WTC11 (cell line): ENCODE measurements around the gene FOXA3. TPM values are rescaled to one million over a fixed set of nuclear protein-coding genes. Genes with fewer than 3 reads are reported as not detected.

ENCODE experiments used
- ATAC-seq: fragments of 200-7000 bp; cut with Tn5 transposase; 2 replicates; pipeline ENCODE4 v1.10.0; 2021; ENCODE audit warnings: mild to moderate bottlenecking, moderate library complexity
- CTCF ChIA-PET: fragments of 300-600 bp; sonication (Branson Sonifier 250); formaldehyde crosslinking; loops from one replicate; lab custom pipeline; 2021; ENCODE audit warnings: antibody characterized with exemption; lab: Charles Lee
- POLR2A ChIA-PET: fragments of 350-600 bp; sonication (Branson Sonifier 250); formaldehyde crosslinking; loops from one replicate; lab custom pipeline; 2021; ENCODE audit warnings: antibody characterized with exemption; lab: Charles Lee
- DNase-seq: peaks from one replicate; pipeline ENCODE4 v3.0.0; 2021; ENCODE audit warnings: low spot score
- H3K27ac Mint-ChIP-seq: 2 replicates; pipeline ENCODE4 v1.8.0; 2021; ENCODE audit warnings: mixed read lengths
- H3K27me3 Mint-ChIP-seq: 2 replicates; pipeline ENCODE4 v1.8.0; 2021; ENCODE audit warnings: low read depth, mild to moderate bottlenecking, moderate library complexity, mixed read lengths
- H3K36me3 Mint-ChIP-seq: 2 replicates; pipeline ENCODE4 v1.8.0; 2021; ENCODE audit warnings: mixed read lengths
- H3K4me1 Mint-ChIP-seq: 2 replicates; pipeline ENCODE4 v1.8.0; 2022; ENCODE audit warnings: mixed read lengths
- H3K4me3 Mint-ChIP-seq: 2 replicates; pipeline ENCODE4 v1.8.0; 2021; ENCODE audit warnings: mild to moderate bottlenecking, moderate library complexity, mixed read lengths
- H3K9me3 Mint-ChIP-seq: 2 replicates; pipeline ENCODE4 v1.8.0; 2021; ENCODE audit warnings: mixed read lengths
- ARID4B ChIP-seq: sonication (generic); formaldehyde crosslinking; IDR thresholded peaks from 2 replicates; pipeline ENCODE4 v1.8.0; 2023; ENCODE audit warnings: missing genetic modification reagents, mild to moderate bottlenecking, borderline replicate concordance
- ESRRA ChIP-seq: sonication (generic); formaldehyde crosslinking; IDR thresholded peaks from 2 replicates; pipeline ENCODE4 v1.8.1; 2022; ENCODE audit warnings: mild to moderate bottlenecking, missing genetic modification reagents, borderline replicate concordance
- FOXJ3 ChIP-seq: sonication (generic); formaldehyde crosslinking; IDR thresholded peaks from 2 replicates; pipeline ENCODE4 v1.9.0; 2021; ENCODE audit warnings: missing genetic modification reagents, mild to moderate bottlenecking, borderline replicate concordance
- FOXK1 ChIP-seq: sonication (generic); formaldehyde crosslinking; IDR thresholded peaks from 2 replicates; pipeline ENCODE4 v1.8.0; 2022; ENCODE audit warnings: mild to moderate bottlenecking, moderate library complexity, missing genetic modification reagents
- FOXP1 ChIP-seq: sonication (generic); formaldehyde crosslinking; IDR thresholded peaks from 2 replicates; pipeline ENCODE4 v1.8.0; 2022; ENCODE audit warnings: missing genetic modification reagents, mild to moderate bottlenecking, moderate library complexity, borderline replicate concordance
- GABPB1 ChIP-seq: sonication (generic); formaldehyde crosslinking; IDR thresholded peaks from 2 replicates; pipeline ENCODE4 v1.8.1; 2023; ENCODE audit warnings: mild to moderate bottlenecking, missing genetic modification reagents
- GTF2I ChIP-seq: fragments of 250-450 bp; sonication (Bioruptor Pico); conservative IDR thresholded peaks from 2 replicates; pipeline ENCODE4 v1.4.0; 2021; ENCODE audit warnings: mild to moderate bottlenecking
- HMGA2 ChIP-seq: fragments of 250-450 bp; sonication (Bioruptor Pico); IDR thresholded peaks from 2 replicates; pipeline ENCODE4 v1.4.0; 2021; ENCODE audit warnings: mild to moderate bottlenecking, moderate library complexity
- KAT7 ChIP-seq: sonication (generic); formaldehyde crosslinking; IDR thresholded peaks from 2 replicates; pipeline ENCODE4 v1.8.1; 2023; ENCODE audit warnings: missing genetic modification reagents, mild to moderate bottlenecking, borderline replicate concordance
- NFE2L1 ChIP-seq: sonication (generic); formaldehyde crosslinking; IDR thresholded peaks from 2 replicates; pipeline ENCODE4 v1.8.1; 2023; ENCODE audit warnings: missing genetic modification reagents
- OVOL2 ChIP-seq: fragments of 250-450 bp; sonication (Bioruptor Pico); IDR thresholded peaks from 2 replicates; pipeline ENCODE4 v1.9.0; 2021; ENCODE audit warnings: mild to moderate bottlenecking, borderline replicate concordance
- PREB ChIP-seq: sonication (generic); formaldehyde crosslinking; IDR thresholded peaks from 2 replicates; pipeline ENCODE4 v1.8.1; 2022; ENCODE audit warnings: mild to moderate bottlenecking, missing genetic modification reagents, moderate library complexity, borderline replicate concordance
- ZNF219 ChIP-seq: sonication (generic); formaldehyde crosslinking; IDR thresholded peaks from 2 replicates; pipeline ENCODE4 v1.8.0; 2023; ENCODE audit warnings: missing genetic modification reagents, mild to moderate bottlenecking, borderline replicate concordance
- ZNF232 ChIP-seq: sonication (generic); formaldehyde crosslinking; IDR thresholded peaks from 2 replicates; pipeline ENCODE4 v1.8.0; 2022; ENCODE audit warnings: mild to moderate bottlenecking, missing genetic modification reagents
- ZNF416 ChIP-seq: fragments of 250-450 bp; sonication (Bioruptor Pico); IDR thresholded peaks from 2 replicates; pipeline ENCODE4 v1.9.0; 2021; ENCODE audit warnings: mild to moderate bottlenecking, inconsistent platforms
- ZNF423 ChIP-seq: fragments of 250-450 bp; sonication (Bioruptor Pico); IDR thresholded peaks from 2 replicates; pipeline ENCODE4 v2.1.2; 2022; ENCODE audit warnings: mild to moderate bottlenecking, moderate library complexity
- ZNF532 ChIP-seq: fragments of 250-450 bp; sonication (Bioruptor Pico); IDR thresholded peaks from 2 replicates; pipeline ENCODE4 v1.9.0; 2021; ENCODE audit warnings: mild to moderate bottlenecking, borderline replicate concordance
- total RNA-seq: library from RNA; stranded (reverse); gene quantifications from 3 replicates; pipeline ENCODE4 v1.2.3, GENCODE V29; 2021
- TF ChIP-seq, protein P1 (sequence below): sonication (generic); formaldehyde crosslinking; IDR thresholded peaks from 2 replicates; pipeline ENCODE4 v1.8.0; 2023; ENCODE audit warnings: missing genetic modification reagents
- TF ChIP-seq, protein P2 (sequence below): sonication (generic); formaldehyde crosslinking; IDR thresholded peaks from 2 replicates; pipeline ENCODE4 v1.8.1; 2022; ENCODE audit warnings: low read depth, mild to moderate bottlenecking, moderate library complexity, missing genetic modification reagents, borderline replicate concordance
- TF ChIP-seq, protein P3 (sequence below): sonication (generic); formaldehyde crosslinking; IDR thresholded peaks from 2 replicates; pipeline ENCODE4 v1.8.1; 2022; ENCODE audit warnings: missing genetic modification reagents, borderline replicate concordance
- TF ChIP-seq, protein P4 (sequence below): sonication (generic); formaldehyde crosslinking; IDR thresholded peaks from 2 replicates; pipeline ENCODE4 v1.8.1; 2022; ENCODE audit warnings: mild to moderate bottlenecking, moderate library complexity, missing genetic modification reagents

Gene FOXA3
- total RNA-seq, 1 experiment from 2014 or later: 20.7 TPM

DNA sequence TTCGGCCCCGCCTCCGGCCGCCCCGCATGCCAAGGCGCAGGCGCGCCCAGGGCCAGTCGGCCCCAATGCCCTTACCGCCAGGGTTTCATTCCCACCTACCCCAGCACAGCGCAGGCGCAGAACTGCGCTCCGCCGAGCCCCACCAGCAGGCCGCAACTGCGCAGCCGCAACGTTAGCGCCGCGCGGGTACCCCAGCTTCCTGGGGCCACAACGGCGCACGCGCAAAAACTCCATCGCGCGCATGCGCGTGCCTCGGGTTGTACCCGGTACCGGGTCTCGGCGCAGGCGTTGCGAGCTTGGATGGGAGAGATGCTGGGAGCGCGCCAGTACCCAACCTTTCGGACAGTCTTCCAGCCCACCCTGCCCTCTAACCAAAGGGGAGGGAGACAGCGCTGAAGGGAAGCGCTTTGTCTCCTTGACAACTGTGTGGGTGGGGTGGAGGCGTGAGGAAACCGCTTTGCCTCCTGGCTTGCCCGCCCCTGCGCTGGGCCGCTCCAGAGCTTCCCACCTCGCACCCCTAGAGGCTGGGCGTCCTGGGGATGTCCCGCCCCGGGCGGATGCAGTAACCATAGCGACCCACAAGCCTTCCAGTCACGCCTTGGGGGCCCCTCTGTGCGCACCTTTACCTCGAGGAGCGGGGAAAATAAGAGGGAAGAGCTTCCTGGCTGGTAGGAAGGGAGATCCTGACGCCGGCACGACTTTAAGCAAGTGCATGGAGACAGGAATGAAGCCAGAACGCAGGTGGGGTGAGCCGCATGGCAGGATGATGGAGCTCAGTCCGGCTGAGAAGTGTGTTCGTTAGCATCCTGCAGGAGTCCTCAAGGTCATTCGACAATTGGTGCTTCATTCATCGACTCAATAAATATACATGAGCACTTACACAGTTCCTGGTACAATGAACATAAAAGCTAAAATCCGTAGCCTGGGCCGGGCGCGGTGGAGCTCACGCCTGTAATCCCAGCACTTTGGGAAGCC is 38.8 kb downstream of the FOXA3 start (continued):
- TF ChIP-seq ARID4B (CRISPR knock-in tag) (peak; percentile 68; the same call in 1 of the 2 replicates), PREB (CRISPR knock-in tag) (no peak), NFE2L1 (no peak; the same call in 1 of the 2 replicates), OVOL2 (CRISPR knock-in tag) (no peak), ZNF219 (CRISPR knock-in tag) (no peak), GTF2I (CRISPR knock-in tag) (no peak), ZNF232 (CRISPR knock-in tag) (no peak), FOXJ3 (no peak), ZNF416 (CRISPR knock-in tag) (no peak), HMGA2 (CRISPR knock-in tag) (no peak)
- TF ChIP-seq, protein P1, sequence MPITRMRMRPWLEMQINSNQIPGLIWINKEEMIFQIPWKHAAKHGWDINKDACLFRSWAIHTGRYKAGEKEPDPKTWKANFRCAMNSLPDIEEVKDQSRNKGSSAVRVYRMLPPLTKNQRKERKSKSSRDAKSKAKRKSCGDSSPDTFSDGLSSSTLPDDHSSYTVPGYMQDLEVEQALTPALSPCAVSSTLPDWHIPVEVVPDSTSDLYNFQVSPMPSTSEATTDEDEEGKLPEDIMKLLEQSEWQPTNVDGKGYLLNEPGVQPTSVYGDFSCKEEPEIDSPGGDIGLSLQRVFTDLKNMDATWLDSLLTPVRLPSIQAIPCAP: no peak
- TF ChIP-seq, protein P2, sequence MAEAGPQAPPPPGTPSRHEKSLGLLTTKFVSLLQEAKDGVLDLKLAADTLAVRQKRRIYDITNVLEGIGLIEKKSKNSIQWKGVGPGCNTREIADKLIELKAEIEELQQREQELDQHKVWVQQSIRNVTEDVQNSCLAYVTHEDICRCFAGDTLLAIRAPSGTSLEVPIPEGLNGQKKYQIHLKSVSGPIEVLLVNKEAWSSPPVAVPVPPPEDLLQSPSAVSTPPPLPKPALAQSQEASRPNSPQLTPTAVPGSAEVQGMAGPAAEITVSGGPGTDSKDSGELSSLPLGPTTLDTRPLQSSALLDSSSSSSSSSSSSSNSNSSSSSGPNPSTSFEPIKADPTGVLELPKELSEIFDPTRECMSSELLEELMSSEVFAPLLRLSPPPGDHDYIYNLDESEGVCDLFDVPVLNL (CRISPR knock-in tag): no peak
- TF ChIP-seq, protein P3, sequence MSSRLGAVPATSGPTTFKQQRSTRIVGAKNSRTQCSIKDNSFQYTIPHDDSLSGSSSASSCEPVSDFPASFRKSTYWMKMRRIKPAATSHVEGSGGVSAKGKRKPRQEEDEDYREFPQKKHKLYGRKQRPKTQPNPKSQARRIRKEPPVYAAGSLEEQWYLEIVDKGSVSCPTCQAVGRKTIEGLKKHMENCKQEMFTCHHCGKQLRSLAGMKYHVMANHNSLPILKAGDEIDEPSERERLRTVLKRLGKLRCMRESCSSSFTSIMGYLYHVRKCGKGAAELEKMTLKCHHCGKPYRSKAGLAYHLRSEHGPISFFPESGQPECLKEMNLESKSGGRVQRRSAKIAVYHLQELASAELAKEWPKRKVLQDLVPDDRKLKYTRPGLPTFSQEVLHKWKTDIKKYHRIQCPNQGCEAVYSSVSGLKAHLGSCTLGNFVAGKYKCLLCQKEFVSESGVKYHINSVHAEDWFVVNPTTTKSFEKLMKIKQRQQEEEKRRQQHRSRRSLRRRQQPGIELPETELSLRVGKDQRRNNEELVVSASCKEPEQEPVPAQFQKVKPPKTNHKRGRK: no peak

GRCh38 chr19:45905011-45905410 is 40.9 kb downstream of the FOXA3 start:
- H3K36me3 Mint-ChIP-seq: peaks cover 8% of the 10 kb centered on the region
- TF ChIP-seq ZNF532: no peak
- TF ChIP-seq, protein P4, sequence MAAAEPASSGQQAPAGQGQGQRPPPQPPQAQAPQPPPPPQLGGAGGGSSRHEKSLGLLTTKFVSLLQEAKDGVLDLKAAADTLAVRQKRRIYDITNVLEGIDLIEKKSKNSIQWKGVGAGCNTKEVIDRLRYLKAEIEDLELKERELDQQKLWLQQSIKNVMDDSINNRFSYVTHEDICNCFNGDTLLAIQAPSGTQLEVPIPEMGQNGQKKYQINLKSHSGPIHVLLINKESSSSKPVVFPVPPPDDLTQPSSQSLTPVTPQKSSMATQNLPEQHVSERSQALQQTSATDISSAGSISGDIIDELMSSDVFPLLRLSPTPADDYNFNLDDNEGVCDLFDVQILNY (CRISPR knock-in tag): no peak
- TF ChIP-seq ZNF219 (CRISPR knock-in tag): no peak
- no peak for TF ChIP-seq GABPB1
- TF ChIP-seq FOXP1 (CRISPR knock-in tag): no peak
- no peak for TF ChIP-seq ZNF423 (CRISPR knock-in tag)
- no peak for TF ChIP-seq KAT7
- no peak for TF ChIP-seq FOXK1 (CRISPR knock-in tag)
- TF ChIP-seq ESRRA: no peak

More at GRCh38 chr19:45905011-45905410, 40.9 kb downstream of the FOXA3 start:
- no peak overlapping the region for H3K27ac Mint-ChIP-seq
- ChIA-PET POLR2A (no interaction called here), CTCF (interaction anchor here (1.1 kb wide), 1 partner anchor 23 kb away, joined by 5 read pairs; no protein-coding TSS in a partner anchor)
- H3K4me1 Mint-ChIP-seq: peaks cover 12% of the 10 kb centered on the region
- DNase-seq (no peak), ATAC-seq (no peak)
- no peaks in the 10 kb centered on the region for H3K9me3 Mint-ChIP-seq
- H3K4me3 Mint-ChIP-seq: no peak overlapping the region
- peaks cover 27% of the 10 kb centered on the region for H3K27me3 Mint-ChIP-seq
